Lung (tissue), 12 donors: ENCODE data around the gene AHRR. TPM values are rescaled to one million over a fixed set of nuclear protein-coding genes. Genes with fewer than 3 reads are reported as not detected.

Experiments used
- ATAC-seq: fragments of 200-7000 bp; cut with Tn5 transposase; one replicate; pipeline ENCODE4 v1.9.1; 2020; ENCODE audit warnings: moderate number of reproducible peaks; ENCODE audit not compliant: insufficient read depth, low FRiP score
- DNase-seq, 3 donors: peaks; one replicate each; pipeline ENCODE4 v3.0.0-alpha.2; 2013 to 2017
- H3K27ac ChIP-seq, 2 donors: one replicate each; pipeline ENCODE4 v1.5.1; 2013; ENCODE audit warnings: mild to moderate bottlenecking in 2 of 2, moderate library complexity in 2 of 2, control low read depth in 1 of 2, inconsistent platforms in 1 of 2, low read depth in 1 of 2, low read length in 1 of 2
- H3K27me3 ChIP-seq, 3 donors: one replicate each; pipeline ENCODE4 v1.5.1; 2013; ENCODE audit warnings: low read length in 2 of 3; ENCODE audit not compliant: control insufficient read depth in 3 of 3, insufficient read depth in 3 of 3
- H3K36me3 ChIP-seq, 4 donors: one replicate each; pipeline ENCODE4 v1.5.1; 2013; ENCODE audit warnings: low read length in 4 of 4, mild to moderate bottlenecking in 1 of 4, moderate library complexity in 1 of 4; ENCODE audit not compliant: control insufficient read depth in 4 of 4, insufficient read depth in 4 of 4
- H3K4me1 ChIP-seq, 5 donors: one replicate each; pipeline ENCODE4 v1.5.1; 2013; ENCODE audit warnings: low read length in 5 of 5, mild to moderate bottlenecking in 2 of 5, moderate library complexity in 1 of 5; ENCODE audit not compliant: control insufficient read depth in 5 of 5, insufficient read depth in 5 of 5
- H3K4me3 ChIP-seq: one replicate; pipeline ENCODE4 v1.5.1; 2013; ENCODE audit warnings: mild to moderate bottlenecking, control low read depth, moderate library complexity
- H3K9ac ChIP-seq, 2 donors: one replicate each; pipeline ENCODE4 v1.5.1; 2013; ENCODE audit warnings: low read length in 2 of 2, control low read depth in 1 of 2; ENCODE audit not compliant: insufficient read depth in 1 of 2
- H3K9me3 ChIP-seq, 4 donors: one replicate each; pipeline ENCODE4 v1.5.1; 2013; ENCODE audit warnings: low read length in 3 of 4, mild to moderate bottlenecking in 1 of 4, moderate library complexity in 1 of 4; ENCODE audit not compliant: control insufficient read depth in 4 of 4, insufficient read depth in 3 of 4
- WGBS, 2 donors: extraction: QIAGEN DNeasy Blood & Tissue Kit; methylation state at CpG; one replicate each; pipeline ENCODE4 v1.1.7; 2013; 5-methylcytosine and 5-hydroxymethylcytosine counted together
- polyA plus RNA-seq, 2 donors: library from polyadenylated mRNA; stranded (reverse); fragments of 200-250 nt; gene quantifications; one replicate each; pipeline ENCODE4 v1.2.1, GENCODE V29; 2013
- total RNA-seq, 2 donors: library from RNA; depleted of rRNA in 1 of 2; stranded (reverse); fragments of >200 nt in 1 of 2; gene quantifications; one replicate each; pipeline ENCODE4 v1.2.1, GENCODE V29; 2014 to 2021
- TF ChIP-seq, protein P1 (sequence below): IDR thresholded peaks from 2 replicates; pipeline ENCODE4 v1.5.1; 2012; ENCODE audit warnings: mild to moderate bottlenecking; ENCODE audit errors: control extremely low read depth, extremely low read depth
- donor health status: control.
- donor health status: control.
- donor health status: Bipolar disorder and iron deficiency.
- donor health status: healthy.
- donor health status: DM: yes; HTN: yes; CAD: no.

AHRR gene
- total and polyA plus RNA-seq, 4 donors, result 0.63 to 8.8 (median 2.8) TPM

DNA sequence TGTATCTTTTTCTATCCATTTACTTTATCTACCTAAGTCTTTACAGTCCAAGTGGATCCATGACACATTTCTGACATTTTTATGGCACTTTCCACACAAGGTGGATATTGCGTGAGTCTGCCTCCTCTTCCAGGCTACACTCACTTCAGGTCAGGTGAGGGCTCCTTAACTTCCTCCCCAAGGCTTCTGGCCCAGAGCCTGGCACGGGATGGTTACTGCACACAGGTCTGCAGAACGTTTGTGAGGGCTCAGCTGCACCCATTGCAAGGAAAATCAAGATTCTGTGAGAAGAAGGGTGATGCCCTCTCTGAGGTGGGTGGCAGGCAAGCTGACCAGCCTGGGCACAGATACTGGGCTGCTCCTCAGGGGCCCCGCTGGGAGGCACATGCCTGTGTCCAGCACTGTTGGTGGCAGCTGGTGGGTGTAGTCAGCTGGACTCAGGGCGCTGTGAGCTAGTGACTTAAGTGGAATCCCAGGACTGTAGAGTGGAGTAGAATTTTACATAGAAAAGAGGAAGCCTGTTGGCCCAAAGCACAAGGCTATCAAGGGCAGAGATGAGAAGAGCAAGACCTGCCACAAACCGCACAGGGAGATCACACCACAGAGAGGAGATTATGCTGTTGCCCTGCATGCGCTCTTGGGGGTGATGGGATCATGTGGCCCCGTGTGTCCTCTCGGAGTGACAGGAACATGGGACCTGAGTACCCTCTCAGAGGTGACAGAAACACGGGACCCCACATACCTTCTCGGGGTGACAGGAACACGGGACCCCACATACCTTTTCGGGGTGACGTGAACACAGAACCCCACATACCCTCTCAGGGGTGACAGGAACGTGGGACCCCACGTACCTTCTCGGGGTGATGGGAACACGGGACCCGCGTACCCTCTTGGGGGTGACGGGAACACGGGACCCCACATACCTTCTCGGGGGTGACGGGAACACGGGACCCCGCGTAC, 21.3 kb downstream of the AHRR start:
- peaks cover 0 to 9% (median 0%) of the 10 kb centered on the region in 5 donors for H3K4me1 ChIP-seq
- H3K9ac ChIP-seq, result no peak overlapping the region
- no peak for ATAC-seq
- TF ChIP-seq, protein P1, sequence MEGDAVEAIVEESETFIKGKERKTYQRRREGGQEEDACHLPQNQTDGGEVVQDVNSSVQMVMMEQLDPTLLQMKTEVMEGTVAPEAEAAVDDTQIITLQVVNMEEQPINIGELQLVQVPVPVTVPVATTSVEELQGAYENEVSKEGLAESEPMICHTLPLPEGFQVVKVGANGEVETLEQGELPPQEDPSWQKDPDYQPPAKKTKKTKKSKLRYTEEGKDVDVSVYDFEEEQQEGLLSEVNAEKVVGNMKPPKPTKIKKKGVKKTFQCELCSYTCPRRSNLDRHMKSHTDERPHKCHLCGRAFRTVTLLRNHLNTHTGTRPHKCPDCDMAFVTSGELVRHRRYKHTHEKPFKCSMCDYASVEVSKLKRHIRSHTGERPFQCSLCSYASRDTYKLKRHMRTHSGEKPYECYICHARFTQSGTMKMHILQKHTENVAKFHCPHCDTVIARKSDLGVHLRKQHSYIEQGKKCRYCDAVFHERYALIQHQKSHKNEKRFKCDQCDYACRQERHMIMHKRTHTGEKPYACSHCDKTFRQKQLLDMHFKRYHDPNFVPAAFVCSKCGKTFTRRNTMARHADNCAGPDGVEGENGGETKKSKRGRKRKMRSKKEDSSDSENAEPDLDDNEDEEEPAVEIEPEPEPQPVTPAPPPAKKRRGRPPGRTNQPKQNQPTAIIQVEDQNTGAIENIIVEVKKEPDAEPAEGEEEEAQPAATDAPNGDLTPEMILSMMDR, result no peak
- H3K4me3 ChIP-seq, result no peak overlapping the region
- DNase-seq, result no peak
- peak overlapping the region in 1 of 2 donors; percentile 6 for H3K27ac ChIP-seq
- H3K27me3 ChIP-seq, result peaks cover 0 to 22% (median 0%) of the 10 kb centered on the region in 3 donors
- peaks cover 0 to 2% (median 0%) of the 10 kb centered on the region in 4 donors for H3K9me3 ChIP-seq
- H3K36me3 ChIP-seq, result no peaks in the 10 kb centered on the region
- 92 to 94% methylated on average over 27 of the region's 27 CpGs for WGBS, 2 donors

- H3K9ac ChIP-seq, result peak overlapping the region in 1 of 2 donors; percentile 25
- peaks cover 0 to 23% (median 0%) of the 10 kb centered on the region in 3 donors for H3K27me3 ChIP-seq
- no peak for ATAC-seq
- no peaks in the 10 kb centered on the region for H3K36me3 ChIP-seq
- H3K27ac ChIP-seq, result peak overlapping the region in 1 of 2 donors; percentile 20
- H3K4me1 ChIP-seq, result peaks cover 0 to 9% (median 0%) of the 10 kb centered on the region in 5 donors
- peak; percentile 58 to 81 (median 71) for DNase-seq
- peaks cover 0 to 2% (median 0%) of the 10 kb centered on the region in 4 donors for H3K9me3 ChIP-seq
- H3K4me3 ChIP-seq, result peak overlapping the region; percentile 50
- 24% methylated on average over 85 to 102 of the region's 102 CpGs for WGBS, 2 donors
- TF ChIP-seq, protein P1, result no peak
These were observed 22.2 kb downstream of the AHRR start for GRCh38 chr5:343461-344401.

GRCh38 chr5:344668-345067, 23.2 kb downstream of the AHRR start:
- H3K4me3 ChIP-seq, result no peak overlapping the region
- TF ChIP-seq, protein P1, result no peak
- WGBS, 2 donors, result 94 to 98% methylated on average over 8 of the region's 8 CpGs
- peaks cover 0 to 2% (median 0%) of the 10 kb centered on the region in 4 donors for H3K9me3 ChIP-seq
- peaks cover 0 to 9% (median 0%) of the 10 kb centered on the region in 5 donors for H3K4me1 ChIP-seq
- H3K9ac ChIP-seq, result no peak overlapping the region
- no peak overlapping the region for H3K27ac ChIP-seq
- DNase-seq (no peak), ATAC-seq (no peak)
- H3K27me3 ChIP-seq, result peaks cover 0 to 28% (median 0%) of the 10 kb centered on the region in 3 donors
- no peaks in the 10 kb centered on the region for H3K36me3 ChIP-seq
